ENCODE data around the gene EFCAB7.

Gene EFCAB7

GRCh38 chr1:63545780-63546179 is 22.5 kb downstream of the EFCAB7 start:
- in situ Hi-C loops (cut with HindIII; ENCODE audit: low sequenced_read_pairs): no loop called here
- no peak overlapping the region for H3K4me3 ChIP-seq (ENCODE audit: low read depth, low read length)
- DNase-seq (ENCODE audit: low read depth): no peak

GRCh38 chr1:63547621-63548294 is 24.4 kb downstream of the EFCAB7 start:
- H3K4me3 ChIP-seq (ENCODE audit: low read depth, low read length): no peak overlapping the region
- TF ChIP-seq CTCF (IDR thresholded peaks at IDR 0.05; ENCODE audit: low read depth, low read length, missing control alignments): no peak
- DNase-seq (ENCODE audit: low read depth): no peak
- in situ Hi-C loops (cut with HindIII; ENCODE audit: low sequenced_read_pairs): no loop called here

More at GRCh38 chr1:63545780-63546179, 22.5 kb downstream of the EFCAB7 start:
- TF ChIP-seq CTCF (IDR thresholded peaks at IDR 0.05; ENCODE audit: low read depth, low read length, missing control alignments): no peak

- in situ Hi-C loops (cut with HindIII; ENCODE audit: low sequenced_read_pairs): no loop called here
- no peak overlapping the region for H3K4me3 ChIP-seq (ENCODE audit: low read depth, low read length)
- no peak for DNase-seq (ENCODE audit: low read depth)
- TF ChIP-seq CTCF (IDR thresholded peaks at IDR 0.05; ENCODE audit: low read depth, low read length, missing control alignments): no peak
These were observed 25.0 kb downstream of the EFCAB7 start for GRCh38 chr1:63548303-63548702.

- in situ Hi-C loops (cut with HindIII; ENCODE audit: low sequenced_read_pairs): no loop called here
- DNase-seq (ENCODE audit: low read depth): no peak
These were observed 25.6 kb downstream of the EFCAB7 start for GRCh38 chr1:63548877-63549276.

GRCh38 chr1:63555480-63555879 is 32.2 kb downstream of the EFCAB7 start:
- in situ Hi-C loops (cut with HindIII; ENCODE audit: low sequenced_read_pairs): no loop called here
- no peak for DNase-seq (ENCODE audit: low read depth)
- no peak overlapping the region for H3K4me3 ChIP-seq (ENCODE audit: low read depth, low read length)
- TF ChIP-seq CTCF (IDR thresholded peaks at IDR 0.05; ENCODE audit: low read depth, low read length, missing control alignments): no peak

More at GRCh38 chr1:63548877-63549276, 25.6 kb downstream of the EFCAB7 start:
- TF ChIP-seq CTCF (IDR thresholded peaks at IDR 0.05; ENCODE audit: low read depth, low read length, missing control alignments): no peak
- no peak overlapping the region for H3K4me3 ChIP-seq (ENCODE audit: low read depth, low read length)

- no peak overlapping the region for H3K4me3 ChIP-seq (ENCODE audit: low read depth, low read length)
- DNase-seq (ENCODE audit: low read depth): peak; percentile 20
- peak; percentile 73 for TF ChIP-seq CTCF (IDR thresholded peaks at IDR 0.05; ENCODE audit: low read depth, low read length, missing control alignments)
- in situ Hi-C loops (cut with HindIII; ENCODE audit: low sequenced_read_pairs): no loop called here
These were observed 34.2 kb downstream of the EFCAB7 start for GRCh38 chr1:63557365-63557987.
